ENCODE measurements around the gene ABCB8. TPM values are rescaled to one million over a fixed set of nuclear protein-coding genes. Genes with fewer than 3 reads are reported as not detected.
A peak's percentile ranks its signal among the peaks of the same experiment; 100 is the strongest.

ABCB8 gene
- total and polyA plus RNA-seq, 3 experiments from 2014 or later: 18.4 to 52.3 (median 49.2) TPM

DNA sequence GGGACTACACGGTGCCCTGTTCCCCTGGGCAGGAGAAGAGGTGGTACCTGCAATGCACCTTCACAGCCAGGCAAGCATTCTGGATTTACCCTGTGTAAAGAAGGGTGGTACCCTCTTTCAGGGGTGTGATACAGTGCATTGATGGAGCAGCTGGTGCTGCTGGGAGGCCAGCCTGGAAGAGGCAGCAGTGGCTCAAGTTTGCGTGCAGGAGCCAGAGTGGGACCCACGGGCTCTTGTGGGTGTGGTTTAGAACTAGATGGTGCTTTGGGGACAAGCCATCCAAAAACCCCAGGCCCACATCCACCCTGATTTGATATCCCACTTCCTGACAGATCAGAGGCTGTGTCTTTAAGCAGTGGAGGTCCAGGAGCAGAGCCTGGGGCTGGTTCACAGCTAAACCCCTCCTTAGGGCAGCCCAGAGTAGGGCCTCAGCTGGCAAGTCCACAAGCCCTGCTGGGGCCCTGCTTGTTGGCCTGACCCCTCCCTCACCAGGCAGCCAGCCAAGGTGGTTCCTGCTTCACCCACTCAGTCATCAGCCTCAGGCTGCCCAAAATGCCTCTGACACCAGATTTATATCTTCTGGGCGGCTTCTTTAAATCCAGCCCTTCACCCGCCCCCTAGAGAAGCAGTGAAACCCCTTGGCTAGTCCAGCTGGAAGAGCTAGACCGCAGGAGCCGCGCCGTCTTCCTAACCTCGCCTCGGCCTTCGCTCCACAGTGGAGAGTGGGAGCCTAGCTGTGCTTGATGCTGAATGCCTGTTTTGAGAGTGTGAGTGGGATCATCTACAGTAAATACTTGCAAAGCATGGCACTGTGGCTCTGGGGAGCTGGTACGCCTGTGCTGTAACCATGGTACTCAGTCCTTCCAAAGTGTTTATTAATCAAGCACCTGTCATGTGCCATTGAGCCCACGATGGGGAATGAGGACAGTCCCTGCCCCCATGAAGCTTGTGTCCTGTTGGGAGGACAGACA is 18.6 kb downstream of the ABCB8 start:
- DNase-seq: no peak
- Mint-ChIP-seq H3K4me3 (no peak overlapping the region), H3K27me3 (peaks cover 0 to 5% of the 10 kb centered on the region in 2 donors), H3K36me3 (peaks cover 0 to 18% (median 0%) of the 10 kb centered on the region in 3 donors), H3K27ac (peak overlapping the region in 2 of 8 donors; percentile 14 to 81), H3K9me3 (no peaks in the 10 kb centered on the region), H3K4me1 (peaks cover 0 to 4% (median 0%) of the 10 kb centered on the region in 3 donors)
- POLR2A ChIA-PET: no interaction called here
- Histone ChIP-seq H3K9me3 (ENCODE audit: low read length) (no peaks in the 10 kb centered on the region), H3K36me3 (ENCODE audit: insufficient read depth, low read length) (peaks cover 3% of the 10 kb centered on the region), H3K27me3 (ENCODE audit: insufficient read depth, low read length, poor library complexity, severe bottlenecking) (no peaks in the 10 kb centered on the region), H3K4me3 (ENCODE audit: low read length) (no peak overlapping the region), H3K27ac (ENCODE audit: low read depth, low read length) (no peak overlapping the region), H3K4me1 (ENCODE audit: insufficient read depth, low read length) (no peaks in the 10 kb centered on the region)
- CTCF ChIA-PET: interaction anchor here (1.3 kb wide), 1 partner anchor 29 kb away, joined by 6 read pairs; no protein-coding TSS in a partner anchor

DNA sequence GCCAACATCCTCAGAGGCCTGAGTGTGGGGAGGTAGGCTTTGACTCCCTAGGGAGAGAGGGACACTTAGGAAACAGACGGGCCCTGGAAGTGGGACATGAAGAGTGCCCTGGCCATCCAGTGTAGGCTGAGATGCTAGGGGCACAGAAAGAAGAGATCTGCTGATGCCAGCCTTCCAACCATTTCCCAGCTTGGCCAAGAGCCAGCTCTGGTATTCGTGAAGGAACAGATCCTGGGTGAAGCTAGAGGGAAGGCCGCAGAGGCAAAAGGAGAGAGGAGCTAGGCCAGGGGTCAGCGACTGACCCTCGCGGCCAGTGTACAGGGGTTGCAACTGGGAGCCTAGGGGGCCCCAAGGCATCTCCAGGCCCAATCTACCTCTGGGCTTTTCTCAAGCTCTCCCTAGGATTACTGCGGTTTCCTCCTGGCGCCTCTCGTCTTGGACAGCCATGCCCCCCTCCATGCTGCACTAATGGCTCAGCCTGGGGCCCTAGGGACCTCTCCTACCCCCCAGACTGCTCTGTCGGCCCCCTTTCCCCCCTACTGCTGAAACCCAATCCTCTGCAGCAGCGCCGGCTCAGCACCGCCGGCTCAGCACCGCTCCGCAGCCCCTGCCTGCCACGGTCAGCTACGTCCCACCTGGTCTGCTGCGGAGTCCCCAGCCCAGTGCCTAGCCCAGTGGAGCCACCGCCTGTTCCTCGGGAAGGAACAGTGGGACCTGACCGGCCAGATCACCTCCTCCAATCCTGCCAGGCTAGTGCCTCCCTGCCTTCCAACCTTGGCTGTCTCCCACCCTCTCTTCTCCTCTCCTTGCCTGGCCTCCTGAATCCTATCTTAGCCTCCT is 19.9 kb downstream of the ABCB8 start, which contains the start of gene ASIC3:
Gene ASIC3 (plus strand): TSS at position 556 of the 840 bp plus-strand sequence. CDS start 355 bp downstream, outside the sequence.
- Histone ChIP-seq H3K36me3 (ENCODE audit: insufficient read depth, low read length) (peaks cover 3% of the 10 kb centered on the region), H3K27ac (ENCODE audit: low read depth, low read length) (no peak within 1 kb of the TSS), H3K4me3 (ENCODE audit: low read length) (no peak within 1 kb of the TSS), H3K9me3 (ENCODE audit: low read length) (no peaks in the 10 kb centered on the region), H3K27me3 (ENCODE audit: insufficient read depth, low read length, poor library complexity, severe bottlenecking) (no peaks in the 10 kb centered on the region), H3K4me1 (ENCODE audit: insufficient read depth, low read length) (peaks cover 2% of the 10 kb centered on the region)
- Mint-ChIP-seq H3K27ac (peak within 1 kb of the TSS in 2 of 8 donors; percentile 24 to 52), H3K9me3 (no peaks in the 10 kb centered on the region), H3K4me3 (no peak within 1 kb of the TSS), H3K36me3 (peaks cover 0 to 14% (median 1%) of the 10 kb centered on the region in 3 donors), H3K27me3 (peaks cover 4 to 7% of the 10 kb centered on the region in 2 donors), H3K4me1 (peaks cover 2 to 10% (median 4%) of the 10 kb centered on the region in 3 donors)
- POLR2A ChIA-PET: no interaction called here
- CTCF ChIA-PET: interaction anchor here (0.9 kb wide), 1 partner anchor 76 kb away, joined by 3 read pairs; no protein-coding TSS in a partner anchor
- no peak for DNase-seq

GRCh38 chr7:151048911-151049463 is 20.7 kb downstream of the ABCB8 start:
- Mint-ChIP-seq H3K4me3 (no peak overlapping the region), H3K9me3 (no peaks in the 10 kb centered on the region), H3K36me3 (peaks cover 0 to 13% (median 1%) of the 10 kb centered on the region in 3 donors), H3K4me1 (peaks cover 2 to 10% (median 4%) of the 10 kb centered on the region in 3 donors), H3K27me3 (peaks cover 4 to 7% of the 10 kb centered on the region in 2 donors), H3K27ac (no peak overlapping the region)
- ChIA-PET CTCF (no interaction called here), POLR2A (no interaction called here)
- no peak for DNase-seq
- H3K36me3 ChIP-seq (ENCODE audit: insufficient read depth, low read length): peaks cover 3% of the 10 kb centered on the region
- no peak overlapping the region for H3K27ac ChIP-seq (ENCODE audit: low read depth, low read length)
- peaks cover 5% of the 10 kb centered on the region for H3K4me1 ChIP-seq (ENCODE audit: insufficient read depth, low read length)
- H3K9me3 ChIP-seq (ENCODE audit: low read length): no peaks in the 10 kb centered on the region
- H3K4me3 ChIP-seq (ENCODE audit: low read length): no peak overlapping the region
- H3K27me3 ChIP-seq (ENCODE audit: insufficient read depth, low read length, poor library complexity, severe bottlenecking): no peaks in the 10 kb centered on the region

DNA sequence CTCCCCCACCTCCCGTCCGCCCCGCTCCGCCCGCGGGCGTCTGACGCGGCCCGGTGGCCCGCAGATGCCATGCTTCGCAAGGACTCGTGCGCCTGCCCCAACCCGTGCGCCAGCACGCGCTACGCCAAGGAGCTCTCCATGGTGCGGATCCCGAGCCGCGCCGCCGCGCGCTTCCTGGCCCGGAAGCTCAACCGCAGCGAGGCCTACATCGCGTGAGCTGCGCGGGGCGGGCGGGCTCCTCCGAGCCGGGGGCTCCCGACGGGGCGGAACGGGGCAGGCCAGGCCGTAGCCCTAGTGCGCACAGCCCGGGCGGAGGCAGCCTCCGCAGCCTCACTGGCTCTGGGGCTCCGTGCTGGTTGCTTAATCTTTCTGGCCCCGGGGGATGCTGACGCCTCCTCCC is 22.9 kb downstream of the ABCB8 start:
- CTCF ChIA-PET: interaction anchor here (1.7 kb wide), 1 partner anchor 33 kb away, joined by 7 read pairs; no protein-coding TSS in a partner anchor
- no peaks in the 10 kb centered on the region for H3K36me3 ChIP-seq (ENCODE audit: insufficient read depth, low read length)
- Mint-ChIP-seq H3K36me3 (peaks cover 0 to 5% (median 1%) of the 10 kb centered on the region in 3 donors), H3K9me3 (no peaks in the 10 kb centered on the region), H3K27me3 (peaks cover 4 to 7% of the 10 kb centered on the region in 2 donors), H3K4me1 (peaks cover 2 to 10% (median 4%) of the 10 kb centered on the region in 3 donors), H3K27ac (no peak overlapping the region), H3K4me3 (no peak overlapping the region)
- H3K4me1 ChIP-seq (ENCODE audit: insufficient read depth, low read length): peaks cover 5% of the 10 kb centered on the region
- DNase-seq: peak; percentile 26 to 70 (median 58)
- no peak overlapping the region for H3K4me3 ChIP-seq (ENCODE audit: low read length)
- no peaks in the 10 kb centered on the region for H3K9me3 ChIP-seq (ENCODE audit: low read length)
- no peak overlapping the region for H3K27ac ChIP-seq (ENCODE audit: low read depth, low read length)
- H3K27me3 ChIP-seq (ENCODE audit: insufficient read depth, low read length, poor library complexity, severe bottlenecking): no peaks in the 10 kb centered on the region
- POLR2A ChIA-PET: interaction anchor here (0.5 kb wide), 1 partner anchor 205 kb away, joined by 3 read pairs; no protein-coding TSS in a partner anchor

DNA sequence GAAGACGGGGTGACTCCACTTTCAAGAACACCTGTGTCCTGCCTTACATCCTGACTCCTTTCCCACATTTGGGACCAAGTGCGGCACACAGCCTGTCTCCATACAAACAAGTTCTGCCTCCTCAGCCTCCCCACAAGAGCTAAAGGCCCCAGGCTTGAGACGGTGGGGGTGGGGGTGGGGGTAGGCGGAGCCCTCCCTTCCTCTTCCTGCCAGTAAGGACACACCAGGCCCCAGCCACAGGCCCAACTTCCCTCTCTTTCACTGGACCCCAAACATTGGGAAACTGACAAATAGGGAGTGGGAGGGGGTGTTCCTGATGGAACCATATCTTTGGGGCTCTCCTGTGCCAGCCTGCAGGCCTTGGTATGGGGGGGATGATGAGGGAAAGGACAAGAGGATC is 24.8 kb downstream of the ABCB8 start:
- H3K4me3 Mint-ChIP-seq: no peak overlapping the region
- no peak overlapping the region for H3K27ac Mint-ChIP-seq
- Histone ChIP-seq H3K4me3 (ENCODE audit: low read length) (no peak overlapping the region), H3K27ac (ENCODE audit: low read depth, low read length) (no peak overlapping the region), H3K4me1 (ENCODE audit: insufficient read depth, low read length) (peaks cover 14% of the 10 kb centered on the region), H3K27me3 (ENCODE audit: insufficient read depth, low read length, poor library complexity, severe bottlenecking) (no peaks in the 10 kb centered on the region), H3K36me3 (ENCODE audit: insufficient read depth, low read length) (no peaks in the 10 kb centered on the region), H3K9me3 (ENCODE audit: low read length) (no peaks in the 10 kb centered on the region)
- POLR2A ChIA-PET: interaction anchor here (0.5 kb wide), 1 partner anchor 27 kb away, joined by 3 read pairs; the partner anchor contains the start of gene FASTK
- H3K27me3 Mint-ChIP-seq: peaks cover 4 to 7% of the 10 kb centered on the region in 2 donors
- DNase-seq: no peak
- peaks cover 9 to 26% (median 14%) of the 10 kb centered on the region in 3 donors for H3K4me1 Mint-ChIP-seq
- peaks cover 0 to 8% (median 1%) of the 10 kb centered on the region in 3 donors for H3K36me3 Mint-ChIP-seq
- H3K9me3 Mint-ChIP-seq: no peaks in the 10 kb centered on the region
- CTCF ChIA-PET: interaction anchor here (1.0 to 1.8 kb wide), 2 partner anchors 25 to 27 kb away, joined by 3 to 4 read pairs; partner anchors contain the start of genes ABCB8 and FASTK

DNA sequence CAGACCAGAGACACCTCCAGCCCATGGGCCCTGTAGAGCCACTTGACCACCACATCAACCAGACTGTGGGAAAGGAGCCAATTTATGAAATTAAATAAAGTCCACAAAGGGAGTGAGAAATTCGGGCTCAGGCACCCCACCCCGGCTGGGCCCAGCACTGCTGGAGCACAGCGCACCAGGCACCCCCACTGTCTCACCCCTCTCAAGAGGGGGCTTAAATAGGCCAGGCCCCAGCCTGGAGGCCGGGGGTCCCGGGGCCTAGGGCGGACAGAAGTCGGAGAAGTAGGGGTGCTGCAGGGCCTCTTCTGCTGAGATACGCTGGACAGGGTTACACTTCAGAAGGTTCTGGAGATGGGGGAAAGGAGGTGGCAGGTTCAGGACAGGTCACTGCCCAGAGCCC is 25.5 kb downstream of the ABCB8 start:
- H3K4me1 Mint-ChIP-seq: peaks cover 12 to 31% (median 19%) of the 10 kb centered on the region in 3 donors
- no peak overlapping the region for H3K27ac ChIP-seq (ENCODE audit: low read depth, low read length)
- H3K36me3 ChIP-seq (ENCODE audit: insufficient read depth, low read length): no peaks in the 10 kb centered on the region
- H3K4me3 ChIP-seq (ENCODE audit: low read length): no peak overlapping the region
- H3K27me3 ChIP-seq (ENCODE audit: insufficient read depth, low read length, poor library complexity, severe bottlenecking): no peaks in the 10 kb centered on the region
- POLR2A ChIA-PET: no interaction called here
- H3K4me1 ChIP-seq (ENCODE audit: insufficient read depth, low read length): peaks cover 20% of the 10 kb centered on the region
- no peaks in the 10 kb centered on the region for H3K9me3 Mint-ChIP-seq
- no peak for DNase-seq
- peaks cover 0 to 11% (median 1%) of the 10 kb centered on the region in 3 donors for H3K36me3 Mint-ChIP-seq
- H3K27me3 Mint-ChIP-seq: peaks cover 4 to 7% of the 10 kb centered on the region in 2 donors
- no peaks in the 10 kb centered on the region for H3K9me3 ChIP-seq (ENCODE audit: low read length)
- CTCF ChIA-PET: no interaction called here
- peak overlapping the region in 1 of 7 donors; percentile 56 for H3K4me3 Mint-ChIP-seq
- no peak overlapping the region for H3K27ac Mint-ChIP-seq

GRCh38 chr7:151056283-151056665 is 28.0 kb downstream of the ABCB8 start:
- H3K4me3 Mint-ChIP-seq: peak overlapping the region in 6 of 7 donors; percentile 49 to 95 (median 91)
- ChIA-PET CTCF (interaction anchor here (1.5 kb wide), 1 partner anchor 27 kb away, joined by 3 read pairs; the partner anchor contains the start of gene TMUB1), POLR2A (no interaction called here)
- H3K27me3 Mint-ChIP-seq: peaks cover 2 to 4% of the 10 kb centered on the region in 2 donors
- no peak for DNase-seq
- H3K4me1 ChIP-seq (ENCODE audit: insufficient read depth, low read length): peaks cover 39% of the 10 kb centered on the region
- H3K36me3 Mint-ChIP-seq: peaks cover 0 to 14% (median 1%) of the 10 kb centered on the region in 3 donors
- no peak overlapping the region for H3K27ac ChIP-seq (ENCODE audit: low read depth, low read length)
- no peak overlapping the region for H3K4me3 ChIP-seq (ENCODE audit: low read length)
- peak overlapping the region in 2 of 8 donors; percentile 12 to 60 for H3K27ac Mint-ChIP-seq
- no peaks in the 10 kb centered on the region for H3K27me3 ChIP-seq (ENCODE audit: insufficient read depth, low read length, poor library complexity, severe bottlenecking)
- H3K36me3 ChIP-seq (ENCODE audit: insufficient read depth, low read length): no peaks in the 10 kb centered on the region
- H3K9me3 ChIP-seq (ENCODE audit: low read length): no peaks in the 10 kb centered on the region
- peaks cover 23 to 49% (median 34%) of the 10 kb centered on the region in 3 donors for H3K4me1 Mint-ChIP-seq
- H3K9me3 Mint-ChIP-seq: no peaks in the 10 kb centered on the region

Data from CD8-positive, alpha-beta memory T cell (primary cell).